Measurements from ENCODE around the gene POU2AF3. TPM values are rescaled to one million over a fixed set of nuclear protein-coding genes. Genes with fewer than 3 reads are reported as not detected.

Gene POU2AF3
- total RNA-seq, 1 experiment from 2014 or later: 8.6 TPM

DNA sequence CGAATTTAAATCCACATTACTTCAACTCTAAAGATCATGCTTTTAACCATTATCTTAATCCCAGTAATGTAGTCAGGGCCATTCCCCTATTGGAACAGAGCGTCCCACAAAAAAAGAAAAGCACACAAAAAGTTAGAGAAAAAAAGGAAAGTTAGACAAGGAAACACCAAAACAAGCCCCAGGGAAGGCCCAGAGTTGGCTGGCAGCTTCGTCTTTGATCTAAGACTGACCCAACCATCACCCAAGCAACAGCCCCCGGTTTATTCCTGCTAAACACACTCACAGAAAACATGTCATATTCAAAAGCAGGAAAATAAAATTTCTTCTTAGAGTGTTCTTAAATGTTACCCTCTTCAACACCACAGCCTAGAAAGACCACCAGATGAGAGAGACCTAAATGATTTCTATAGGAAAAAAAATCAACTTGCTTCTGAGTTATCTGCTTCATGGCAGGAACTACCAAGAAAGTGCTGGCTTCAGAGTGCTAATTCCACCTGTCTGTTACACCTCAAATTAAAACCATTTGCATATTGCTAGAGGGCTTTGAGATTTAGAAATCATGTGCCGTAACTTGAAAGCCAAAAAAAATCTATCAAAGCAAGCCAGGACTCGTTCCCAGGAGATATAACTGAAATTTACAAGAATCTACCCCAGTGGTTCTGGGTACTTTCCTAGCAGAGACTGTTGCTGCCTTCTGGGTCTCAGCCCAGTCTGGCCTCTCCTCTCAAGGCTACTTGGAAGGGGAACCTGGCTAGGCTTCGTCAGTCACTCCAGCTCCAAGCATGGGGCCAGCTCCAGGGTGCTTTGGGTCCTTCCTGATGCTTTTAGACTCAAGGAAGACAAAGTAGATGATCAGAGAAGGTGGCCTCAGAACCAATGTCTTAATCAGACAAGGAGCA is 31.2 kb downstream of the POU2AF3 start:
- TF ChIP-seq, protein P1, sequence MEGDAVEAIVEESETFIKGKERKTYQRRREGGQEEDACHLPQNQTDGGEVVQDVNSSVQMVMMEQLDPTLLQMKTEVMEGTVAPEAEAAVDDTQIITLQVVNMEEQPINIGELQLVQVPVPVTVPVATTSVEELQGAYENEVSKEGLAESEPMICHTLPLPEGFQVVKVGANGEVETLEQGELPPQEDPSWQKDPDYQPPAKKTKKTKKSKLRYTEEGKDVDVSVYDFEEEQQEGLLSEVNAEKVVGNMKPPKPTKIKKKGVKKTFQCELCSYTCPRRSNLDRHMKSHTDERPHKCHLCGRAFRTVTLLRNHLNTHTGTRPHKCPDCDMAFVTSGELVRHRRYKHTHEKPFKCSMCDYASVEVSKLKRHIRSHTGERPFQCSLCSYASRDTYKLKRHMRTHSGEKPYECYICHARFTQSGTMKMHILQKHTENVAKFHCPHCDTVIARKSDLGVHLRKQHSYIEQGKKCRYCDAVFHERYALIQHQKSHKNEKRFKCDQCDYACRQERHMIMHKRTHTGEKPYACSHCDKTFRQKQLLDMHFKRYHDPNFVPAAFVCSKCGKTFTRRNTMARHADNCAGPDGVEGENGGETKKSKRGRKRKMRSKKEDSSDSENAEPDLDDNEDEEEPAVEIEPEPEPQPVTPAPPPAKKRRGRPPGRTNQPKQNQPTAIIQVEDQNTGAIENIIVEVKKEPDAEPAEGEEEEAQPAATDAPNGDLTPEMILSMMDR (IDR thresholded peaks at IDR 0.05; ENCODE audit: insufficient read depth in 1 of 2, low read depth in 1 of 2, low read length in 1 of 2, severe bottlenecking in 1 of 2, unreplicated experiment in 1 of 2): no peak
- Mint-ChIP-seq H3K9me3 (ENCODE audit: unreplicated experiment) (peaks cover 14% of the 10 kb centered on the region), H3K4me3 (ENCODE audit: unreplicated experiment) (no peak overlapping the region), H3K27me3 (ENCODE audit: insufficient read depth, unreplicated experiment) (no peaks in the 10 kb centered on the region), H3K27ac (ENCODE audit: unreplicated experiment) (no peak overlapping the region), H3K36me3 (ENCODE audit: insufficient read depth, unreplicated experiment) (no peaks in the 10 kb centered on the region), H3K4me1 (ENCODE audit: low read depth, unreplicated experiment) (peaks cover 38% of the 10 kb centered on the region)
- Histone ChIP-seq H3K4me3 (ENCODE audit: low read depth, low read length) (no peak overlapping the region), H3K27me3 (replicated peaks; ENCODE audit: control insufficient read depth, insufficient read depth, low read length) (no peaks in the 10 kb centered on the region), H3K36me3 (ENCODE audit: control insufficient read depth, insufficient read depth, low read length) (no peaks in the 10 kb centered on the region), H3K9me3 (no peaks in the 10 kb centered on the region), H3K4me1 (peaks cover 29% of the 10 kb centered on the region)
- no TSS peak for BruUV-seq (replicated peaks)
- intact Hi-C loops (cut with micrococcal nuclease; ENCODE audit: unreplicated experiment): no loop called here
- DNase-seq: no peak
- ChIA-PET CTCF (no interaction called here), POLR2A (no interaction called here)

DNA sequence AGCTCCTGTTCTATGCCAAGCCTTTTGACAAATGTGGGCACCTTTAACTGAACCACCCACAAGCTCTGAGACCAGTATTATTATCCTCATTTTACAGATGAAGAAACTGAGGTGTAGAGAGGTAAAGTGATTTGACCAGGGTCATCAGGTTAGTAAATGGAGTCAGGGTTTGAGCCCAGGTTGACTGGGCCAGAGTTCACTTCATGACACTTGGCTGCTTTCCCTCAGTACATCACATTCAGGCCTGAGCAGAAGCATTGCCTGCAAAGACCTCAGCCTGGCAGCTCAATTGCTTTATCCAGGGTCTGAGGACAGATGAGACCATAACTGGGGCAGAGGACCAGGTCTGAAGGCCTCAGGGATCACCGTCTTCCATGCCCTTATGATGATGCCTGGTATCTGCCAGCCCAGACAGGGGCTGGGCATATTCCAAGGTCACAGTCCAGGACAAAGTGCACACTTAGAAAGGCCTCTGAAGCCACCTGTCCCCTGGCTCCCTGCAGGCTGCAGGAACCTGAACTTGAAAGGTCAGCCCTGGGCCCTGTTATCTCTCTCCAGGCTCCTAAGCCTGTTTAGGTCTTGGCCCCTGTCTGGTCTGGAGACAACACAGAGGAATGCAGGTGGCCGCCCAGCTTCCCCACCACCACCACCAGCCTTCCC is 32.0 kb downstream of the POU2AF3 start:
- no TSS peak for BruUV-seq (replicated peaks)
- H3K27ac Mint-ChIP-seq (ENCODE audit: unreplicated experiment): no peak overlapping the region
- intact Hi-C loops (cut with micrococcal nuclease; ENCODE audit: unreplicated experiment): no loop called here
- DNase-seq: no peak
- TF ChIP-seq, protein P1 (IDR thresholded peaks at IDR 0.05; ENCODE audit: insufficient read depth in 1 of 2, low read depth in 1 of 2, low read length in 1 of 2, severe bottlenecking in 1 of 2, unreplicated experiment in 1 of 2): no peak
- Histone ChIP-seq H3K9me3 (no peaks in the 10 kb centered on the region), H3K27me3 (replicated peaks; ENCODE audit: control insufficient read depth, insufficient read depth, low read length) (no peaks in the 10 kb centered on the region), H3K4me3 (ENCODE audit: low read depth, low read length) (no peak overlapping the region), H3K4me1 (peaks cover 33% of the 10 kb centered on the region), H3K36me3 (ENCODE audit: control insufficient read depth, insufficient read depth, low read length) (no peaks in the 10 kb centered on the region)
- H3K4me3 Mint-ChIP-seq (ENCODE audit: unreplicated experiment): no peak overlapping the region
- H3K27me3 Mint-ChIP-seq (ENCODE audit: insufficient read depth, unreplicated experiment): no peaks in the 10 kb centered on the region
- no peaks in the 10 kb centered on the region for H3K36me3 Mint-ChIP-seq (ENCODE audit: insufficient read depth, unreplicated experiment)
- peaks cover 34% of the 10 kb centered on the region for H3K4me1 Mint-ChIP-seq (ENCODE audit: low read depth, unreplicated experiment)
- ChIA-PET POLR2A (no interaction called here), CTCF (no interaction called here)
- H3K9me3 Mint-ChIP-seq (ENCODE audit: unreplicated experiment): peaks cover 10% of the 10 kb centered on the region

DNA sequence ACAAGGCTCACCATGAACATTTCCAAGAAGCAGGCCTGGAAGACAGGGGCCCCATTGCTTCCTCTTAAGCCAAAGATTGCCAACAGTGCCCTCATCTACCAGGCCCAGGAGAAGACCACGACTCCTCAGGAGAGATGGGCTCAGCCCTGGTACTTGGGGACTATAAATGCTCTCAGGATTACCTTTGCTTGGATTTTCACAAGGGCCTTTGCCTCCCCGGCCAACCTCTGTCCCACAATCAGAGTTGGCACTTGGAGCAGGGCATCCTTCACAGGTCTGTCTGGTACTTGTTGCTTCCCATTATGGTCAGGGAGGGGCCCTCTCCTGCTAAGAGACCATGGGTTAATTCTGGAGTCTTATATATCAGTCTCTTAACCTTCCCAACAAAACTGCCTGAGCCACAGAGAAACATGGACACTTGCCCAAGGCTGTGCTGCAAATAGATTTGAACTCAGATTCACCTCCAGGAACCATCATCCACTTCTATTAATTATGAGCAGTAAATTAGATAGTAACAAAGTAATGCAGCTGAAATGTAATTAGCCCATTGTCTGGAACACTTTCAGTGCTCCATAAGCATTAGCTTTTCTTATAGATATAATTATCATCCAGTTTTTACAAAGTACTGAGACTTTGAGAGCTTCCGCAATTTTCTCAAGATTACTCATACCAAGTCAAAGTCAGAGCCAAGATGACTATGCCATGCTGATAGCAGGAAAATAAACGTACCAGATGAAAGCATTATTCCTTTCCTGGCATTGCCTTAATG is 33.5 kb downstream of the POU2AF3 start:
- POLR2A ChIA-PET: no interaction called here
- Histone ChIP-seq H3K4me3 (ENCODE audit: low read depth, low read length) (no peak overlapping the region), H3K4me1 (peaks cover 43% of the 10 kb centered on the region), H3K36me3 (ENCODE audit: control insufficient read depth, insufficient read depth, low read length) (no peaks in the 10 kb centered on the region), H3K27me3 (replicated peaks; ENCODE audit: control insufficient read depth, insufficient read depth, low read length) (no peaks in the 10 kb centered on the region), H3K9me3 (no peaks in the 10 kb centered on the region)
- CTCF ChIA-PET: interaction anchor here (1.9 kb wide), 1 partner anchor 12 kb away, joined by 8 read pairs; no protein-coding TSS in a partner anchor
- intact Hi-C loops (cut with micrococcal nuclease; ENCODE audit: unreplicated experiment): no loop called here
- no peaks in the 10 kb centered on the region for H3K9me3 Mint-ChIP-seq (ENCODE audit: unreplicated experiment)
- peaks cover 35% of the 10 kb centered on the region for H3K4me1 Mint-ChIP-seq (ENCODE audit: low read depth, unreplicated experiment)
- no peak for DNase-seq
- TF ChIP-seq, protein P1 (IDR thresholded peaks at IDR 0.05; ENCODE audit: insufficient read depth in 1 of 2, low read depth in 1 of 2, low read length in 1 of 2, severe bottlenecking in 1 of 2, unreplicated experiment in 1 of 2): no peak
- no peaks in the 10 kb centered on the region for H3K27me3 Mint-ChIP-seq (ENCODE audit: insufficient read depth, unreplicated experiment)
- no peak overlapping the region for H3K27ac Mint-ChIP-seq (ENCODE audit: unreplicated experiment)
- no peak overlapping the region for H3K4me3 Mint-ChIP-seq (ENCODE audit: unreplicated experiment)
- BruUV-seq (replicated peaks): no TSS peak
- peaks cover 6% of the 10 kb centered on the region for H3K36me3 Mint-ChIP-seq (ENCODE audit: insufficient read depth, unreplicated experiment)

Measured in Caco-2 (cell line).